ENCODE results near the gene CSNK1G1.
"Not testable (repeated sequence)": the region's sequence is repeated elsewhere in the genome, so short reads cannot be mapped to it uniquely, and the experiment has no call there.

Gene CSNK1G1

DNA sequence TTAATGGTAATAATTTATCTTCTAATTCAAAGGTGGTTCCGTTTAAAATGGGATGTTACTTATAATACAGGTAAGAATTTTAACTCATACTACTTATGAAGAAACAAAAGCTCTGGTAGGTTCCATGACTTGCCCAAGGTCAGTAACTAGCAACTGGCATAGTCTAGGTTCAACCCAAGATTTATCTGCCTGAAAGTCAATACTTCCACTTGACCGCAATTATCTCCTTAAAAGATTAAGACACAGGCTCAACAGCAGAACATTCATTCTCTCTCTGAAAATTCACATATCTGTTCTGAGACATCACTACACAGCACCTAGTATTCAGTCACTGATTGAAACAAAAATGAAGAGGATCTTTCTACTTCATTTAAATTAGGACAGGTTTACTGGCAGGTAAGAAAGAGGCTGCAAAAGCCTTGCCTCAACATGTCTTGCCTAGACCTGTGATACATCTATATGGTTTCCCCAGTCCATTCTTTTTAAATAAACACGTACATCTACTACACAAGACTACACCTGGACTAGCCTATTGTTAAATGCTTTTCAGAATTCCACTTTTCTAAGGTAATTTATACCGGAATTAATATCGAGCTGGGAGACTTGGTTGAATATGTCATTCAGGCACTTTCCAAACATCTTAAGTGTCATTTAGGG is 1.2 kb downstream of the CSNK1G1 start:
- Histone ChIP-seq H3K4me1 (ENCODE audit: control insufficient read depth, insufficient read depth, low read length, poor library complexity, severe bottlenecking) (no peaks in the 10 kb centered on the region), H3K27me3 (replicated peaks; ENCODE audit: control insufficient read depth, insufficient read depth, low read length, poor library complexity, severe bottlenecking) (no peaks in the 10 kb centered on the region), H3K9me3 (ENCODE audit: control insufficient read depth, low read length) (no peaks in the 10 kb centered on the region), H3K36me3 (ENCODE audit: control insufficient read depth, insufficient read depth, low read length) (no peaks in the 10 kb centered on the region), H3K27ac (ENCODE audit: insufficient read depth, low read length, poor library complexity, severe bottlenecking) (peak overlapping the region; percentile 72), H3K4me3 (ENCODE audit: insufficient read depth, low read depth, low read length, poor library complexity, severe bottlenecking) (peak overlapping the region; percentile 98)
- DNase-seq, result no peak

GRCh38 chr15:64351265-64351664 is 4.7 kb downstream of the CSNK1G1 start:
- H3K27me3 ChIP-seq (replicated peaks; ENCODE audit: control insufficient read depth, insufficient read depth, low read length, poor library complexity, severe bottlenecking), result no peaks in the 10 kb centered on the region
- no peak overlapping the region for H3K27ac ChIP-seq (ENCODE audit: insufficient read depth, low read length, poor library complexity, severe bottlenecking)
- no peaks in the 10 kb centered on the region for H3K36me3 ChIP-seq (ENCODE audit: control insufficient read depth, insufficient read depth, low read length)
- H3K9me3 ChIP-seq (ENCODE audit: control insufficient read depth, low read length), result no peaks in the 10 kb centered on the region
- no peaks in the 10 kb centered on the region for H3K4me1 ChIP-seq (ENCODE audit: control insufficient read depth, insufficient read depth, low read length, poor library complexity, severe bottlenecking)
- no peak for DNase-seq
- H3K4me3 ChIP-seq (ENCODE audit: insufficient read depth, low read depth, low read length, poor library complexity, severe bottlenecking), result no peak overlapping the region

- Histone ChIP-seq H3K4me3 (ENCODE audit: insufficient read depth, low read depth, low read length, poor library complexity, severe bottlenecking) (no peak overlapping the region), H3K27ac (ENCODE audit: insufficient read depth, low read length, poor library complexity, severe bottlenecking) (no peak overlapping the region), H3K36me3 (ENCODE audit: control insufficient read depth, insufficient read depth, low read length) (no peaks in the 10 kb centered on the region), H3K4me1 (ENCODE audit: control insufficient read depth, insufficient read depth, low read length, poor library complexity, severe bottlenecking) (no peaks in the 10 kb centered on the region), H3K27me3 (replicated peaks; ENCODE audit: control insufficient read depth, insufficient read depth, low read length, poor library complexity, severe bottlenecking) (no peaks in the 10 kb centered on the region), H3K9me3 (ENCODE audit: control insufficient read depth, low read length) (no peaks in the 10 kb centered on the region)
- DNase-seq, result no peak
Measured at GRCh38 chr15:64349375-64349774, 6.6 kb downstream of the CSNK1G1 start.

- no peaks in the 10 kb centered on the region for H3K36me3 ChIP-seq (ENCODE audit: control insufficient read depth, insufficient read depth, low read length)
Measured at GRCh38 chr15:64348455-64348854, 7.5 kb downstream of the CSNK1G1 start.

GRCh38 chr15:64346242-64346641 is 9.7 kb downstream of the CSNK1G1 start:
- H3K4me1 ChIP-seq (ENCODE audit: control insufficient read depth, insufficient read depth, low read length, poor library complexity, severe bottlenecking); H3K9me3 ChIP-seq (ENCODE audit: control insufficient read depth, low read length); H3K27ac ChIP-seq (ENCODE audit: insufficient read depth, low read length, poor library complexity, severe bottlenecking); H3K27me3 ChIP-seq (replicated peaks; ENCODE audit: control insufficient read depth, insufficient read depth, low read length, poor library complexity, severe bottlenecking); H3K4me3 ChIP-seq (ENCODE audit: insufficient read depth, low read depth, low read length, poor library complexity, severe bottlenecking); DNase-seq; H3K36me3 ChIP-seq (ENCODE audit: control insufficient read depth, insufficient read depth, low read length): not testable (repeated sequence)

More at GRCh38 chr15:64348455-64348854, 7.5 kb downstream of the CSNK1G1 start:
- no peak for DNase-seq
- Histone ChIP-seq H3K4me3 (ENCODE audit: insufficient read depth, low read depth, low read length, poor library complexity, severe bottlenecking) (no peak overlapping the region), H3K4me1 (ENCODE audit: control insufficient read depth, insufficient read depth, low read length, poor library complexity, severe bottlenecking) (no peaks in the 10 kb centered on the region), H3K27me3 (replicated peaks; ENCODE audit: control insufficient read depth, insufficient read depth, low read length, poor library complexity, severe bottlenecking) (no peaks in the 10 kb centered on the region), H3K9me3 (ENCODE audit: control insufficient read depth, low read length) (no peaks in the 10 kb centered on the region), H3K27ac (ENCODE audit: insufficient read depth, low read length, poor library complexity, severe bottlenecking) (no peak overlapping the region)

DNA sequence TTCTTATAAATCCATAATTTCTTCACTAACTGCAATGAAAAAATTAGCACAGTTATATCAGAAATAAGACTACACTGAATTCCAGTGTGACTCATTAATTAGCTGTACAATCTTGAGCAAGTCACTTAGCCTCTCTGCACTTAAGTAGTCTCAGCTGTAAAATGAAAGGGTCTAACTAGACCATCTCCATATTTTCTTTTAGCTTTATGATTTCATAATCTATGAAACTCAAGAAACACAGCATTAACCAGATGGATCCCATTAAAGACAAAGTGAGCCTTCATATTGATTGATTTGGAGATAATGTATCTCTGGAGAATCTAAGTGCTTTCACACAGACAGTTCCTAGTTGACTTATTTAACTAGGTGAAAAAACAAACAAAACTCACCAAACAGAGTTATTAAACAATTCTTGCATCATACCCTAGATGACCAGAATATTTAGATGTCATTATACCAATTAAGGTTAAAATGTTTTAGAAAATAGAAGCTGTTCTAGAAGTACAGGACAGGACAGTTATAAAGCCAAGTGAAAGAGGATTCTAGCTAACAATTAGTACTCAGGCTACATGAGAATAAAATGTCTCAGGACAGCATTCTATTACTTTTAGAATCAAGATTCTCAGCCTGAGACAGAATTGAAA is 11.2 kb downstream of the CSNK1G1 start:
- Histone ChIP-seq H3K27me3 (replicated peaks; ENCODE audit: control insufficient read depth, insufficient read depth, low read length, poor library complexity, severe bottlenecking) (no peaks in the 10 kb centered on the region), H3K4me3 (ENCODE audit: insufficient read depth, low read depth, low read length, poor library complexity, severe bottlenecking) (no peak overlapping the region), H3K27ac (ENCODE audit: insufficient read depth, low read length, poor library complexity, severe bottlenecking) (no peak overlapping the region), H3K4me1 (ENCODE audit: control insufficient read depth, insufficient read depth, low read length, poor library complexity, severe bottlenecking) (no peaks in the 10 kb centered on the region), H3K36me3 (ENCODE audit: control insufficient read depth, insufficient read depth, low read length) (peaks cover 10% of the 10 kb centered on the region), H3K9me3 (ENCODE audit: control insufficient read depth, low read length) (no peaks in the 10 kb centered on the region)
- no peak for DNase-seq

- no peaks in the 10 kb centered on the region for H3K4me1 ChIP-seq (ENCODE audit: control insufficient read depth, insufficient read depth, low read length, poor library complexity, severe bottlenecking)
- H3K9me3 ChIP-seq (ENCODE audit: control insufficient read depth, low read length), result no peaks in the 10 kb centered on the region
- H3K27ac ChIP-seq (ENCODE audit: insufficient read depth, low read length, poor library complexity, severe bottlenecking), result no peak overlapping the region
- no peak for DNase-seq
- peaks cover 10% of the 10 kb centered on the region for H3K36me3 ChIP-seq (ENCODE audit: control insufficient read depth, insufficient read depth, low read length)
- H3K27me3 ChIP-seq (replicated peaks; ENCODE audit: control insufficient read depth, insufficient read depth, low read length, poor library complexity, severe bottlenecking), result no peaks in the 10 kb centered on the region
- no peak overlapping the region for H3K4me3 ChIP-seq (ENCODE audit: insufficient read depth, low read depth, low read length, poor library complexity, severe bottlenecking)
Measured at GRCh38 chr15:64343841-64344240, 12.1 kb downstream of the CSNK1G1 start.

GRCh38 chr15:64343222-64343621 is 12.8 kb downstream of the CSNK1G1 start:
- DNase-seq, result no peak
- H3K4me3 ChIP-seq (ENCODE audit: insufficient read depth, low read depth, low read length, poor library complexity, severe bottlenecking), result no peak overlapping the region
- H3K27me3 ChIP-seq (replicated peaks; ENCODE audit: control insufficient read depth, insufficient read depth, low read length, poor library complexity, severe bottlenecking), result no peaks in the 10 kb centered on the region
- H3K4me1 ChIP-seq (ENCODE audit: control insufficient read depth, insufficient read depth, low read length, poor library complexity, severe bottlenecking), result no peaks in the 10 kb centered on the region
- H3K36me3 ChIP-seq (ENCODE audit: control insufficient read depth, insufficient read depth, low read length), result peaks cover 10% of the 10 kb centered on the region
- no peaks in the 10 kb centered on the region for H3K9me3 ChIP-seq (ENCODE audit: control insufficient read depth, low read length)
- no peak overlapping the region for H3K27ac ChIP-seq (ENCODE audit: insufficient read depth, low read length, poor library complexity, severe bottlenecking)

DNA sequence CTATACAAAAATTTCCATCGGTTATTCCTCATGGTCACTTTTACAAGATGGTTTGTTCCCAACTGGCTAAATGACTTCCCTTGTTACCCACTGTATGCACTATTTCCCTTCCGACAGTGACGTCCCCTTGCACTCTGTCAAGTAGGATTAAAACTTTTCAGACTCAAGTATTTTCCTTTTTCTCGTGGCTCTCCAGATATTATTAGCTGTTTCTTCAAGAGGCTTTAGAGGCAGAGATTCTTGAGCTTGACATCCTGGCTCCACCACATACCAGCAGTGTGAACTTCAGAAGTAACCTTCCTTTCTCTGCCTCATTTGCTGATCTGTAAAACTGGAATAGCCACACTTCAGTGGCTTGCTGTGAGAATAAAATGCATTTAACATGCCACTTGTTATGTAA is 14.0 kb downstream of the CSNK1G1 start:
- no peak for DNase-seq
- no peaks in the 10 kb centered on the region for H3K4me1 ChIP-seq (ENCODE audit: control insufficient read depth, insufficient read depth, low read length, poor library complexity, severe bottlenecking)
- no peak overlapping the region for H3K4me3 ChIP-seq (ENCODE audit: insufficient read depth, low read depth, low read length, poor library complexity, severe bottlenecking)
- no peaks in the 10 kb centered on the region for H3K27me3 ChIP-seq (replicated peaks; ENCODE audit: control insufficient read depth, insufficient read depth, low read length, poor library complexity, severe bottlenecking)
- H3K36me3 ChIP-seq (ENCODE audit: control insufficient read depth, insufficient read depth, low read length), result peaks cover 10% of the 10 kb centered on the region
- no peak overlapping the region for H3K27ac ChIP-seq (ENCODE audit: insufficient read depth, low read length, poor library complexity, severe bottlenecking)
- no peaks in the 10 kb centered on the region for H3K9me3 ChIP-seq (ENCODE audit: control insufficient read depth, low read length)

GRCh38 chr15:64340355-64340754 is 15.6 kb downstream of the CSNK1G1 start:
- H3K9me3 ChIP-seq (ENCODE audit: control insufficient read depth, low read length), result no peaks in the 10 kb centered on the region
- no peak overlapping the region for H3K27ac ChIP-seq (ENCODE audit: insufficient read depth, low read length, poor library complexity, severe bottlenecking)
- no peaks in the 10 kb centered on the region for H3K27me3 ChIP-seq (replicated peaks; ENCODE audit: control insufficient read depth, insufficient read depth, low read length, poor library complexity, severe bottlenecking)
- DNase-seq, result no peak
- peaks cover 10% of the 10 kb centered on the region for H3K36me3 ChIP-seq (ENCODE audit: control insufficient read depth, insufficient read depth, low read length)
- H3K4me3 ChIP-seq (ENCODE audit: insufficient read depth, low read depth, low read length, poor library complexity, severe bottlenecking), result no peak overlapping the region
- no peaks in the 10 kb centered on the region for H3K4me1 ChIP-seq (ENCODE audit: control insufficient read depth, insufficient read depth, low read length, poor library complexity, severe bottlenecking)
